Spleen (tissue), 7 donors: ENCODE measurements around the gene COBL.

Experiments used
- CTCF ChIP-seq, 11 experiments: fragments of 200-600 bp in 7 of 11; fragments of 450-650 bp in 4 of 11; sonication (generic) in 4 of 11; IDR thresholded peaks in 8 of 11; conservative IDR thresholded peaks in 3 of 11; 1 replicate in 7 of 11; 2 replicates in 4 of 11; pipeline versions ENCODE4 v1.4.0 to v1.8.0; 2016 to 2021; ENCODE audit warnings: antibody characterized with exemption in 11 of 11, inconsistent platforms in 4 of 11, mild to moderate bottlenecking in 1 of 11
- POLR2A ChIP-seq, 3 donors: fragments of 450-650 bp; IDR thresholded peaks; one replicate each; pipeline ENCODE4 v1.5.1; 2017; ENCODE audit warnings: antibody characterized with exemption in 3 of 3, mild to moderate bottlenecking in 1 of 3
- POLR2AphosphoS5 ChIP-seq, 3 donors: sonication (generic); formaldehyde crosslinking; IDR thresholded peaks; one replicate each; pipeline ENCODE4 v1.5.1; 2017; ENCODE audit warnings: antibody characterized with exemption in 3 of 3
- donor health status: DM: no; HTN: no; CAD: no; lungs with moderate emphysema.
- donor health status: DM: no; HTN: no; CAD: no.
- donor health status: DM: no; HTN: no; CAD: no.

- no peak for TF ChIP-seq POLR2A (IDR thresholded peaks at IDR 0.05)
- no peak for TF ChIP-seq CTCF (IDR thresholded peaks at IDR 0.05 in 8 of 11, conservative IDR thresholded peaks at IDR 0.05 in 3 of 11)
- TF ChIP-seq POLR2AphosphoS5 (IDR thresholded peaks at IDR 0.05) = no peak
These were observed 5.4 kb upstream of the COBL start for GRCh38 chr7:51321961-51322515.
